Measurements from ENCODE around the gene MEOX2.

Gene MEOX2

DNA sequence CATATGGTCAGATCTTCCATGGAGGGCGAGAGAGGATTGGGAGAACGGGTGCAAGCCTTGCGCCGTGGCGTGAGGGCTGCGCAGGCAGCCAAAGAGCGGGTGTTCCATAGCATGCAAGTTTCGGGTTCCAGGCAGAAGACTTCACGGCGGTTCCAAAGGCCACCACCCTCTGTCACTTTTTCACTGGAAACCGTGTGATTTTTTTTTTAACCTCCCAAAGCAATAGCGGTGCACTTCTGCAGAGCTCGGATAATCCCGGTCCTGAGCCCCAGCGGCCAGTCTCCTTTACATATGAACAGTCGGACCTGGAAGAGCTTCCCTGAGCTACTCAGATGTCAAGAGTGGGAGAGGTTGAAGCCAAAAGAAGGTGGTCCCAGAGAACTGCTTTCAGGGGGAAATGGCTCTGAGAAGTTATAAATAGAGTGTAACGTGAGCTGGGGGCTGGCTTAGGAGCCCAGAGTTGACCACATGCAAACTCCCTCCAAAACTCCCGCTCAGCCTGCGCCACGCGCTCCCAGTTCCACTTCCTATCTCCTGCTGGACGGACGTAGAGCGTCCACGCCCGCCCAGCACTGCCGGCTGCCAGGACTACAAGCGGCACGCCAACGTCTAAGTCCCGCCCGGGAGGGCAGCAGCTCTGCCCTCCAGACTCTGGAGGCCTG, at the start of gene MEOX2:
MEOX2 (minus strand) TSS at position 389 of the 662 bp plus-strand sequence; CDS start at position 108, 281 bp downstream.
- in situ Hi-C loops (cut with MboI; ENCODE audit: low sequenced_read_pairs) = no loop called here

DNA sequence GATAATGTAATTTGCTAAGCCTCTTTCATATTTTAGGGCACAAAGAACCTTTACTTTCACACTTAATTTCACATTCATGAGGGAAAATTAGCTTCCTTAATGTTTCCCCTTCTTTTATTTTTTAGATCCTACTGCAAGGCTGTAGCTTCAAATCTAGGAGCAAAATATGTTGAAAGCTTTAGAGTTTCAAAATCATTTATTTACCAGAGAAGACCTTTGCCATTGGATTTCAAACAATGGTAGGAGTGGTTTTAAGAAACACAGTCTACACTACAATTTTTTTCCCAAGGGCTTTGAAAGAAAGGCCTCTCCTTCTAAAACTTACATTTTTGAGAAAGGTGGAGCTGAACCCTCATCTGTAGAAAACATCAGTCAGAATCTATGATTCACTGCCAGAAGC, 43.3 kb upstream of the MEOX2 start:
- in situ Hi-C loops (cut with MboI; ENCODE audit: low sequenced_read_pairs) = no loop called here

DNA sequence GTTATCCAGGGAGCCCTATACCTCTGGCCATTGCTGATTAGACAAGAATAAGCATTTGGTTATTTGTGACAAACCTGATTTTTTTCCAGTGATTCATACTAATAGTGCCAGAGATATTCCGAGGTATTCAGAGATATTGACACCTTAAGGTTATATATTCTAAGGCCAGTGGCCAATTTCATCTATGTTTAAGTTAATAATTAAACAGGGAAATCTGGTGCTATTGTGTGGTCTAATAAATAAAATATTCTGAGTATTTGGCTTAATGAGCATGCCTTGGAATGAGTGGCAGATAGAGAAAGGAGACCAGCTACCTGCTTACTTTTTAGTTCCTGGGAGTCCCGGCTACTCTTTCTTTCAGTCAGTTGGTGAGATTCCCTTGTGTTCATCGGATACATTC, 38.6 kb upstream of the MEOX2 start:
- in situ Hi-C loops (cut with MboI; ENCODE audit: low sequenced_read_pairs) = no loop called here

DNA sequence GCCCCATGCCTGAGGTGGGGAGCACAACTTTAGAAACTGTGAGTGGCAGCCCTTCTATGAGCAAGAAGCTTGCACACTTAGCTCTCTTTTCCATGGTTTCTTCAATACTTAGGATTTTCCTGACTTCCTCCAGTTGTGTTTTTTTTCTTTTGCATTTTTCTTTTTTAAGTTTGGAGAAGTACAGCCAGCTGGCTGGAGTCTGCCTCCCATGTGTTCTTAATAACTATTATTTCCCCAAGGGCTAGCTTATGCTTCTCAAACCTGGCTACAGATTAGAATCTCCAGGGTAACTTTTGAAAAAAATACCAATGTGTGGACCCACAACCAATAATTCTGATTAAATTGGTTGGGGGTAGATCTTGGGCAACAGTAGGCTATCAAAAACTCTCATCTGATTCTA, 37.4 kb upstream of the MEOX2 start:
- in situ Hi-C loops (cut with MboI; ENCODE audit: low sequenced_read_pairs) = no loop called here

DNA sequence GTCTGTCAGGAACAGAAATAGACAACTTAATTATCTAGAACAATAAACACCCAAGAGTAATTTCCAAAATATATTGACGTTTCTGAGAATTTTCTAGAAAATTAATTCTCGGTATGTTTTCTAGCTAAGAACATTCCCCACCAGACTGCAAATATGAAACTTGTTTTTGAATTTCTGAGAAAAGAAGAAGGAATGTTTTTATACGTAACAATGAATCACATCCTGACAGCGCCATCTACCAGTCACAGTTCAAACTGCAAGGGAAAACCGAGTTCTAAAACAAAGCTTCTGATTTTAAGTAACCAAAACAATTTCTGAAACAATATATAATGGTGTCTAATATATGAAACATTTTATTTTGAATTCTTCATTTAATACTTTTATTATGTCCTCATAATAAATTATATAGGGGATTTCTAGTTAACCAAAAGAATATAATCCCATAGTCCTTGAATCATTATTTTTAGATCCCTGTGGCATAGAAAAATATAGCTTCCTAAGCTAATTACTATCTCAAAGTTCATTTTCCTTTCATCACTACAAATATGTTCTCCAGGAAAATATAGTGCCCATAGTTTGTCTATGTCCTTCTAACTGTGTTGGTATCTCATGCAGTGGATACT, 34.5 kb upstream of the MEOX2 start:
- in situ Hi-C loops (cut with MboI; ENCODE audit: low sequenced_read_pairs) = no loop called here

DNA sequence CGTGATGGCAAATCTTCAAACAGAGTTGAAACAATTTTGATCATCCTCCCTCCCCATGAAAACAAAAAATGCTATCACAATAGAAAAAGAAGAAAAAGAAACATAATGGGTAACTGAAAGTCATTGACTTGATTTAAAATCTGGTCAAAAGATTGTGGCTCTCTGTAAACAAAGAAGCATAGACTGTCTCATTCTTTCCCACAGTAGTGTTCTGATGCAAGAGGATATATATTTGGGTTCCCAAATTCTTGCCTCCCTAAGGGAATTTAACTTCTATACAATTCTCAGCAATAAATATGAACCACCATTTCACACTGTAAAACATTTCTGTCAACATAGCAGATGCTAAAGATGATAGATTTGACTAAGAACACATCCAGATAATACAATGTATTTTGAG, 32.8 kb upstream of the MEOX2 start:
- in situ Hi-C loops (cut with MboI; ENCODE audit: low sequenced_read_pairs) = no loop called here

DNA sequence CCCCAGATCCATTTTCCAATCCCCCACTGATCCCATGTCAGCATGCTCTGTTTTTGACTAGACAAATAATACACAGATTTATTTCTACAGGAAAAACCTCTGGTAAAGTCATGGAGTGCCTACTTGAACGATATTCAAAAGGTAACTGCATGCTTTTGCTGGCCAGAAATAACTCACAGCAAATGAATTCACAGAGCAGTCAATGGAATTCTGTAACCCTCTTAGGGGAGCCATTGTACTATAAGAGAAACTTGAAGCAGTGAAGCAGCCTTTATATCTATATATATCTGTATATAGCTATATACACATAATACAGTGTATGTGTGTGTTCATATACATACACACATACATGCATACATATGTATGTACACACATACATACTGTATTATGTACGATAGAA, 29.0 kb upstream of the MEOX2 start:
- in situ Hi-C loops (cut with MboI; ENCODE audit: low sequenced_read_pairs) = no loop called here

DNA sequence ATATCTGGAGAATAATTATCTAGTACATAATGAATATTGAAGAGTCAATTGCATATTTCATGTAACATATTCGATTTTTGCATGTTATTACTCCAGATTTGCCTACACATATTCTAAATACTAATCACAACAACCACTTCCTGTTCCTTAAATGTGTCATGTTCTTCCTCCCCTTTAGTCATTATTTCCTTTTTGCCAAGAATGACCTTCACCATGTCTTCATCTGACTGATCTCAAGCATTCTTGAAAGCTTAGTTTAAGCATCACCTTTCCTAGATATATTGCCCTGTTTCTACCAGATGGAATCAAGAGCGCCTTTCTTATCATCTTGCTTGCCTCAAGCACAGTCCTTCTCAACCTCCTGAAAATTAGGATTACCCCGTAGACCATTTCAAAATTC, 23.5 kb upstream of the MEOX2 start:
- in situ Hi-C loops (cut with MboI; ENCODE audit: low sequenced_read_pairs) = no loop called here

DNA sequence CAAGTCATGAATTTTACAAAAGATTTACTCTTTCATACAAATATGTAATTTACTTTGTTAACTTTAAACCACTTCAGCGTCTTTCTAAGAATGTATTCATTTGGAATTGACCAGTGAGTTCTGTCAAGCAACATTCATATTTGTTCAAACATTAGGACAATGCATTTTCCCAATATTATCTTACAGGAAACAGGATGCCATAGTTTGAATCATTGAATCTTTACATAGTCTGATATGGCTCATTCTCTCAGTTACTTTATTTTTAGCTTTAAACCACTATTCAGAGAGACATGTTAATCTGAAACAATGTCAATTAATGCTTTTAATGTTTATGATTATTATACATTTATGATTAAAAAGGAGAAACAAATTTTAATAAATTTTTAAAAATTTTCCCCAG, 21.1 kb upstream of the MEOX2 start:
- in situ Hi-C loops (cut with MboI; ENCODE audit: low sequenced_read_pairs) = no loop called here

DNA sequence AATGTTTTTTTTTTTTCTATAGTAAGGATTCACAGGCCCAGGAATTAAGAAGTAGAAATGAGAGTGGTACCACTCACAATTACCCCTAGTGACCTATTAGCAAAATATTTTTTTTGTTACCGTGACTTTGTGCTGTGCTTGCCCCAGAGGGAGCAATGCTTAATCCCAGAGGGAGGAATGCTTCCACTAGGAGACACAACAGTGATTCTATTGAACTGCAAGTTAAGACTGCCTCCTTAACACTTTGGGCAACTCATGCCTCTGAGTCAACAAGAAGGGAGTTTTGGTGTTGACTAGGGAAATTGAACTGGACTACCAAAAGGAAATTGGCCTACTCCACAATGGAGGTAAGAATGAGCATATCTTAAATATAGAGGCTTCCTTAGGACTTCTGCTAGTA, 17.2 kb upstream of the MEOX2 start:
- in situ Hi-C loops (cut with MboI; ENCODE audit: low sequenced_read_pairs) = no loop called here

DNA sequence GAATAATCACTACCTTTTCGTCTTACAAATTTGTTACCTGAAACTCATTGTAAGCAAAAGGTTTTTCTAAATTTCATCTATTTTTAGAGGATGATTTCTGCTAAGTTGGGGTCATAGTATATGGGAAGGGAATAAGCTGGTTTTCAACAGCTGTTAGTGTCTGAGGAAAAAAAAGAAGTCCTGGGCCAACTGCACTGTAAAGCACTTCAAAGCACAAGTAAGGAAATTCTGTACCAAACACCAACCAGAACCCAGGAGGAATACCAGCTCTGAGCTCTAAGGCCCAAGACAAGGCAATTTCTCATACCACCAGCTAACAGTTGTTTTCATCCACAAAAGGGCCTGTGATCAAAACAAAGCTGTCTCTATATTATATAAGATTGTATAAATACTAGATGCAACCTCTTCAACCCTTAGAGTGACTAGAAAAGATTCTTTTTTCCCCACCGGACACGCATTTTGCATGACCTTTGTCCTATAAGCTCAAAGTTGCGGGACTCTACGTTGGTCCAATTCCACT, 6.1 kb upstream of the MEOX2 start:
- in situ Hi-C loops (cut with MboI; ENCODE audit: low sequenced_read_pairs) = no loop called here

DNA sequence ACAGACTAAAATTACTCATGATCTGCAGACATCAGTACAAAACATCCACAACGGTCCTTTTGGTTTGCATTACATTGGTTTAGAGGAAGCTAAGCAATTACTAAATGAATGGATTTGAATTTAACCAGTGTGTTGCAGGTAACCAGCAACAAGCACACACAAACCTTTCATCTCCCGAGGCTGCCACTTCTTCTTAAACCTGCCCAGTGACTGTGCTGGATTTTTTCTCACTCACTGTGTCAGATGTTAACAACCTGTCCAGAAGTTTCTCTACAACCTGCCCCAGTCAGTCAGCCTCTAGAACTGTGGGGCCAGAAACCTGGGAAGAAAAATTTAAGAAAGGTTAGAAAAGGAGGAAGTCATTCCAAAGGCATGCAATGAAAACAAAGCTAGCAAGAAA, 2.4 kb upstream of the MEOX2 start:
- in situ Hi-C loops (cut with MboI; ENCODE audit: low sequenced_read_pairs) = no loop called here

DNA sequence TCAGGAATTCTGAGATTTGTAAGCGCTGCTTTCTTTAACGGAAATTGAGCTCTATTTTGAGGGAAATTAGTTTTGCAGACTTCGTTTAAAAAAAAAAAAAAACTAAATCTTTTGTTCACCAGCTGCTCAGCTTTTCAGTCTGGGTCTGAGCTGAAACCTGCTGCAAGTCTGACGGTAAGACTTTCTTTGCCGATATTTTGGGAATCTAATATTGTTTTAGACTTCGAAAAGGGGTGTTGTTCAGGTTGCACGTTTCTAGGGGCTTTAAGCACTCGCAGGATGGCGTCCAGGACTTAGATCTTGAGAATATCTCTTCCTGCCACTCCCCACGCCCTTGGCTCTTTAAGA, 1.8 kb upstream of the MEOX2 start:
- in situ Hi-C loops (cut with MboI; ENCODE audit: low sequenced_read_pairs) = no loop called here

DNA sequence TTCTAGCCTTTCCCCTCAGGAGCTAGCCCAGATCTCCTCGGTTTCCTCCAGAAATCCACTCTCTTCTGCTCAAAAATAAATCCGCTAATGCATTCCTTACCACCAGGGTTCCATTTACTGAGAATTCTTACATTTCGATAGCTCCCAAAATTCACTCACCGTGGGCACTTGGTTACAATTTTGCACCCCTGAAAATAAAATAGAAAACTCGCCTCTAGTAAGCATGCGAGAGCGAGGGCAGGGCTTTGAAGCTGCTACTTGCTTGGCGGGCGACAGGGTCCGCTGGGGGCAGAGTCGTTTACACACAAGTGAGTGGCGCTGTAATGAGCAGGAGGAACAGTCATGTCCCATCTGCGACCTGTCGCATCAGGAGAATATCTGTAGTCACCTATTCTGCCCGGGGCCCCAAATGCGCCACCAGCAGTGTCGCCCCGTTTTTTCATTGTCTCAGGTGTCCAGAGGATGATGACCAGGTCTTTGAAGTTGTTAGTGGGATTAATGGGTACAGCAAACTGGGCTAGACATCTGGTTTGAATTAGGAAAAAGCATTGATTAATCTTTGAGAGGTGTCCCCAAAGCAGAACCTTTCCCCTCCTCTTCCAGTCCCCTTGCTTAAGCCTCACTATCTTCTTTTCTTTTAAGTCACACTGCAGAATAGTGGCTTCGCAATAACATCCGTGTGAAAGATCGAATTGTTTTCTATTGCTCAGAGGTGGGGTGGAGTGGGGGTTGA, 1.2 kb upstream of the MEOX2 start:
- in situ Hi-C loops (cut with MboI; ENCODE audit: low sequenced_read_pairs) = no loop called here

DNA sequence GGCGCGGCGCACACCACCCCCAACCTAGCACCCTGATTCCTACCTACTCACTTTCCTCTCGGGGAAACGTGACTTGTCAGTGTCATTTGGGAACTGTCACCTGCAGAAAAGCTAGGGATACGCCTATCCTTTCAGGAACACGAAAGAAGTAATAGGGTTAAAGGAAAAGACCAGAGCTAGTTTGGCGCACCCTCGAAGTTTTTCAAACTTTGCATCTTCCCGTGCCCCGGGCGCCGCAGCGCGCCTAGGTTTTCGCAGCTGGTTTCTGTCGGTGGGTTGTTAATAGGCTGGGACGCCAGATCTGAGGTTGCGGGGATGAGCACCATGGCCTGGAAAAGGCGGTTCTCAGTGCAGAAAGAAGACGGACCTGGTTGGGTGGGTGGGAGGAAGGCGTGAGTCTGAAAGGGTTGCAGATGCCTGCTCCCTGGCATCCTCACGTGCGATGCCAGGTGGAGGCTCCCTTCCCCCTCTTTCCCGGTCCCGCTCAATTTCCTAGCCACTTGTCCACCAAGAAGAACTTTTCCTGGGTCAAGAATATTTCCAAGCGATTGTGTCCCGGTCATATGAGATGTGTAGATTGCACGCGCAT, 568 bp upstream of the MEOX2 start:
- in situ Hi-C loops (cut with MboI; ENCODE audit: low sequenced_read_pairs) = no loop called here

DNA sequence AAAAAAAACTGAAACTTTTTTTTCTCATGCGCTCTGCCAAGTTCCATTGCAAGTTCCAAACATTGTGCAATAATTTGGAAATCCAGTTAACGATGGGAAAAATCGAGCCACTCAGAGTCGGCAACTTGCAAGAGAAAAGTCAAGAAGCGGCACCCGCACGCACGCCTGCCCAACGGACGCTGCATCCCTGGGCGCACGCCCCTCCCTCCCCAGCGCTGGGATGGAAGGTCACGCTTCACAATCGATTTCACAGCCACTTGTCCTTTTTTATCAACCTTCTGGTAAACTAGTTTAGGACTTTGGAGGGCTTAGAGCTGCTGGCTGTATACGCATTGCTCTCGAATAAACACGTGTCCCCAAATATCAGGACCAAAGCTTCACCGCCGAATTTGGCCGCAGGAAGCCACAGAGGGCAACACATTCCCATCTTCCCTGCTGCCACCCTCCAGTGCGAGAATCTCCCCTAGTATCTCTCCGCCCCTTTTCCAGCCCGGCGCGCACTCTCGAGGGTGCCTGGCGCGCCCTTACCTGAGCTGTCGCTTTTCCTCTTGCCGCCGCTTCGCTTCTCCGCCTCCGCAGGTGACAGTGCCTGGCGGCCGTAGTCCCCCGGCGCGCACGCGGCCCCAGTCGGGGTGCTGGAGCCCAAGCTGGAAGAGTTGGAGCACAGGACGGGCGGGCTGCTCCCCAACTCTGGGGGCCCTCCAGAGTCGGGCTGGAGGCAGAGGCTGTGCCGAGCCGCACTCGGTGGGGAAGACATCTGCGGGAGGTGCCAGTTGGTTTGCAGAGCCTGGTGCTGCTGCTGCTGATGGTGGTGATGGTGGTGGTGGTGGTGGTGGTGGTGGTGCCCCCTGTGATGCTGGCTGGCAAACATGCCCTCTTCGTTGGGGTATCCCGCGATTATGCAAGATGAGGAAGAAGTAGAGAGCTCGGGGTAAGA, 857 bp downstream of the MEOX2 start:
- in situ Hi-C loops (cut with MboI; ENCODE audit: low sequenced_read_pairs) = no loop called here

DNA sequence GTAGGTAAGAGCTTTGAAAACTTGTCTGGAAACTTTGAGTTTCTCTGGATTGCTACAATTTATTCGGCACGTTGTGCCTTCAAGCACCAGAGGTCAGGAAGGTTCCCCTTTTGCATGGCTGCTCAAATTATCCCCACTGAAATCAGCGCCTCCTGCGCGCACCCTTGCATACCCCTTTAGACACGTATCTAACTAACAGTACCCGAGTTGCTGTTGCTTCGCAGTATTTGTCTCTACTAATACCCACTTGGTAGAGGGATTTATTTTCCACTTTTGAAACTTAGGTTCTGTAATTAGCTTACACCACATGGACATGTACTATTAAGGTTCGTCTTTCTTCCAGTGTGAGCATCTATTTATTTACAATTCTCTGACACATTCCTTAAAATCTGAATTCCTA, 1.6 kb downstream of the MEOX2 start:
- in situ Hi-C loops (cut with MboI; ENCODE audit: low sequenced_read_pairs) = no loop called here

DNA sequence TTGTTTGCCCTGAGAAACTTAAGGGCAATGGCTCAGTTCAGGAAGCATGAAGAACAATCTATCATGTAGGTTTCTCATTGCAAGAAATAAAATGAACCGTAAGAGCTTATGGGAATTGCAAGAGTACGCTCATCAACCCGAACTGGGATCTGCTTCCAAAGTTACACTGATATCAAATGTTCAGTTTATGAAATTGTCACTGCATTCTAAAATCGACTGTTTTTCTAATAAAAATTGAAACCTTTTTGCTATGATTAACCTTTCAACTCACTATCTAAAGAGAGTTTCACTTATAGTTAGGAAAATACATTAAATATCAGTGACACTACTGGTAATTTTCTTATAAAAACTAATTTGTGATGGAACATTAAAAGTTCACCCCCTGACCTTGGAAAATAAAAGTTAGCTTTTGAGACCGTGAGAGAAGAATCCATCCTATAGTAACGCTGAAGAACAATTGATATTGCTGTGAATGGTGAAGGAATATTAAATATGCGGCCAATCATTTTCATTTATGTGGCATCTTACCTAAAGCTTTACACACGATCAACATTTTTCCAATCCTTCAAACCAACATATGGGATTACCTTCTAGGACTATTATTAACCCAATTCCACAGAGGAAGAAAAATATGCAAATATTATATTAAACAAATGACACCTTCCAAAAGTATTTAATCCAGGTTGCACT, 2.2 kb downstream of the MEOX2 start:
- in situ Hi-C loops (cut with MboI; ENCODE audit: low sequenced_read_pairs) = no loop called here

DNA sequence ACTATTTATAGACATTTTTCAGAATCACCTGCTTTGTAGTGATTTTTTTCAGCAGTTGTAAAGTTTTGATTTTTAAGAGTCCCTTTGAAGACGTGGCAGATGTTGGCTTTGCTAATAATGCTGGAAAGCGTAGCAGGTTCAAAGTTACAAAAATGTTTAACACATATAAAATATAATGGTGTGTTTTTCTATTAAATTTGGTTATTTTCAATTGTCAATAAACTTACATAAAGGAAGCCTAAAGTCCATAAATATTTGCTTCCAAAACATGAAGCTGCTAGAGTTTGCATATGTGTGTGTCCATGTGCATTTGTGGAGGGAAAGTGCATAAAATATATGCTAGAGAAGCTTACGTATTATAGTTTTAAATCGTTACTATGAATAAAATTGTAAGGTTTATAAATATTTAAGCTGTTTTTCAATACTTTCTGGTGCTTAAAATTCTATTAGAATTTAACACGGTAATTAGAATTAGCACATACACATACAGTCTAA, 3.7 kb downstream of the MEOX2 start:
- in situ Hi-C loops (cut with MboI; ENCODE audit: low sequenced_read_pairs) = no loop called here

DNA sequence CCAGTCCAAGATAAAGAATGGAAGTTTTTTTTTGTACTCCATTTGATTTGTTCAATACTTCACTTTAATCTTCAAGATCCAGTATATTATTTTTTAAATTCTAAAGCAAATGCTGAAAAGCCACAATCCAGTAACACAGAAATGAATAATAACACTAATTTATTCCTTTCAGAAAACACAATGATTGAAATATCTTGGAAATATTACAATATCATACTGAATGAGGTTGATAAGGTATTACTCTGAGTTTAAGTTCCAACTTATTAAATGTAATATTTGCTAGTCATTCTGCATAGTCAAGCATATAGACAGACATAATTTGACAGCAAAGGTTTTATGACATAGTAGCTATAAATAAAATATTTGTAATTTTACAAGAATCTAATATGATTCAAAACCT, 4.4 kb downstream of the MEOX2 start:
- in situ Hi-C loops (cut with MboI; ENCODE audit: low sequenced_read_pairs) = no loop called here
